SK-N-SH (cell line): ENCODE results near the gene NDUFS2. TPM values are rescaled to one million over a fixed set of nuclear protein-coding genes. Genes with fewer than 3 reads are reported as not detected.
A peak's percentile ranks its signal among the peaks of the same experiment; 100 is the strongest.

ENCODE experiments used
- CTCF ChIA-PET: fragments of 300-600, 350-600 bp; formaldehyde crosslinking; extraction: SDS; loops from one replicate; lab custom pipeline; 2021; lab: Yijun Ruan, JAX
- POLR2A ChIA-PET: fragments of 350-600 bp; sonication (Branson Sonifier 250); formaldehyde crosslinking; extraction: SDS; loops from one replicate; lab custom pipeline; 2020; ENCODE audit warnings: antibody characterized with exemption, inconsistent platforms; lab: Yijun Ruan, JAX
- DNase-seq: peaks from one replicate; pipeline ENCODE4 v3.0.0; 2012
- H2AFZ ChIP-seq: fragments of 200-600 bp; sonication (generic); 2 replicates; pipeline ENCODE4 v1.8.1; 2016; ENCODE audit warnings: antibody characterized with exemption, mild to moderate bottlenecking, low read depth
- H3F3A ChIP-seq: fragments of 200-600 bp; sonication (generic); replicated peaks from 2 replicates; pipeline ENCODE3; 2016; ENCODE audit warnings: antibody characterized with exemption, mild to moderate bottlenecking; ENCODE audit not compliant: insufficient read depth
- H3K27ac ChIP-seq, 2 experiments: fragments of 200-500 bp in 1 of 2; fragments of 200-600 bp in 1 of 2; sonication (Bioruptor generic) in 1 of 2; sonication (generic), shearing (Covaris generic) in 1 of 2; 2 replicates each; pipeline versions ENCODE4 v1.5.1 to v1.6.1; 2014 to 2016; ENCODE audit warnings: low read depth in 2 of 2, inconsistent platforms in 1 of 2, low read length in 1 of 2, mild to moderate bottlenecking in 1 of 2, mixed read lengths in 1 of 2
- H3K27me3 ChIP-seq: fragments of 200-600 bp; sonication (generic), shearing (Covaris generic); 2 replicates; pipeline ENCODE4 v1.6.1; 2016; ENCODE audit warnings: mixed run types; ENCODE audit not compliant: insufficient read depth
- H3K36me3 ChIP-seq, 2 experiments: fragments of 200-500 bp in 1 of 2; fragments of 200-600 bp in 1 of 2; sonication (Bioruptor generic) in 1 of 2; sonication (generic) in 1 of 2; replicated peaks in 1 of 2; 2 replicates each; pipeline versions ENCODE3 to v1.5.1; 2014 to 2016; ENCODE audit warnings: low read length in 1 of 2, mild to moderate bottlenecking in 1 of 2; ENCODE audit not compliant: insufficient read depth in 2 of 2, control insufficient read depth in 1 of 2
- H3K4me1 ChIP-seq, 2 experiments: fragments of 200-500 bp in 1 of 2; fragments of 200-600 bp in 1 of 2; sonication (Bioruptor generic) in 1 of 2; sonication (generic), shearing (Covaris generic) in 1 of 2; 2 replicates each; pipeline versions ENCODE4 v1.5.1 to v1.6.1; 2014 to 2016; ENCODE audit warnings: low read depth in 1 of 2, low read length in 1 of 2, mixed run types in 1 of 2; ENCODE audit not compliant: insufficient read depth in 2 of 2, control insufficient read depth in 1 of 2
- H3K4me2 ChIP-seq: fragments of 200-600 bp; sonication (generic), shearing (Covaris generic); 2 replicates; pipeline ENCODE4 v1.6.1; 2017; ENCODE audit warnings: mixed run types
- H3K4me3 ChIP-seq, 2 experiments: fragments of 200-500 bp in 1 of 2; fragments of 200-600 bp in 1 of 2; sonication (Bioruptor generic) in 1 of 2; sonication (generic), shearing (Covaris generic) in 1 of 2; 2 replicates each; pipeline versions ENCODE4 v1.5.1 to v1.8.1; 2014 to 2016; ENCODE audit warnings: low read depth in 2 of 2, inconsistent platforms in 1 of 2, low read length in 1 of 2, mild to moderate bottlenecking in 1 of 2, mixed read lengths in 1 of 2, moderate library complexity in 1 of 2
- H3K79me2 ChIP-seq: fragments of 200-600 bp; sonication (generic); 2 replicates; pipeline ENCODE4 v1.8.1; 2017; ENCODE audit warnings: mild to moderate bottlenecking; ENCODE audit not compliant: insufficient read depth
- H3K9ac ChIP-seq: fragments of 200-600 bp; sonication (generic); 2 replicates; pipeline ENCODE4 v1.6.1; 2017; ENCODE audit warnings: mixed run types
- H3K9me2 ChIP-seq: fragments of 200-600 bp; sonication (generic); 2 replicates; pipeline ENCODE4 v1.6.1; 2017; ENCODE audit warnings: mixed run types
- H3K9me3 ChIP-seq: fragments of 200-600 bp; sonication (generic); 2 replicates; pipeline ENCODE4 v1.6.1; 2017; ENCODE audit warnings: mixed run types, mild to moderate bottlenecking, moderate library complexity
- H4K20me1 ChIP-seq: fragments of 200-600 bp; sonication (generic); 2 replicates; pipeline ENCODE4 v1.6.1; 2017; ENCODE audit warnings: mild to moderate bottlenecking, mixed run types; ENCODE audit not compliant: insufficient read depth
- ELF1 ChIP-seq: IDR thresholded peaks from 2 replicates; pipeline ENCODE4 v1.4.0; 2012
- FOSL2 ChIP-seq: IDR thresholded peaks from 2 replicates; pipeline ENCODE4 v1.4.0; 2012; ENCODE audit warnings: low read depth, mild to moderate bottlenecking, moderate library complexity, borderline replicate concordance
- FOXJ3 ChIP-seq: sonication (generic); formaldehyde crosslinking; IDR thresholded peaks from 2 replicates; pipeline ENCODE4 v1.5.1; 2020; ENCODE audit warnings: mild to moderate bottlenecking, missing genetic modification reagents
- GATA2 ChIP-seq: sonication (generic); formaldehyde crosslinking; IDR thresholded peaks from 2 replicates; pipeline ENCODE4 v1.5.0; 2020; ENCODE audit warnings: mild to moderate bottlenecking, missing genetic modification reagents
- RAD21 ChIP-seq: IDR thresholded peaks from 2 replicates; pipeline ENCODE4 v1.6.1; 2012; ENCODE audit warnings: mild to moderate bottlenecking, low read length
- RCOR1 ChIP-seq: fragments of 150-350 bp; IDR thresholded peaks from 2 replicates; pipeline ENCODE4 v1.6.1; 2017; ENCODE audit warnings: antibody characterized with exemption, low read length
- RFX5 ChIP-seq: IDR thresholded peaks from 2 replicates; pipeline ENCODE4 v1.6.1; 2012; ENCODE audit warnings: mild to moderate bottlenecking, improper control_type of control experiment, low read length
- SIN3A ChIP-seq: IDR thresholded peaks from 2 replicates; pipeline ENCODE4 v1.6.1; 2012; ENCODE audit warnings: low read depth, mild to moderate bottlenecking, low read length, moderate library complexity, borderline replicate concordance
- TAF1 ChIP-seq: IDR thresholded peaks from 2 replicates; pipeline ENCODE4 v1.6.1; 2012; ENCODE audit warnings: low read depth, mild to moderate bottlenecking, low read length, moderate library complexity, borderline replicate concordance
- TCF12 ChIP-seq: IDR thresholded peaks from 2 replicates; pipeline ENCODE4 v1.4.0; 2012
- TEAD4 ChIP-seq: IDR thresholded peaks from 2 replicates; pipeline ENCODE4 v1.4.0; 2012; ENCODE audit warnings: mild to moderate bottlenecking, borderline replicate concordance; ENCODE audit not compliant: insufficient read depth
- WGBS: methylation state at CpG from one replicate; pipeline ENCODE4 v1.1.6; 2017; ENCODE audit warnings: low lambda C conversion rate; 5-methylcytosine and 5-hydroxymethylcytosine counted together
- polyA plus RNA-seq, 3 experiments: library from polyadenylated mRNA; depleted of rRNA; stranded (reverse); fragments of >200 nt; gene quantifications; 2 replicates each; pipeline ENCODE4 v1.2.3, GENCODE V29; 2012
- TF ChIP-seq, protein P1 (sequence below): fragments of 150-350 bp; IDR thresholded peaks from 2 replicates; pipeline ENCODE4 v1.6.1; 2017; ENCODE audit warnings: antibody characterized with exemption, low read length, low read depth, borderline replicate concordance
- TF ChIP-seq, protein P2 (sequence below): fragments of 150-350 bp; IDR thresholded peaks from 2 replicates; pipeline ENCODE4 v1.6.1; 2016; ENCODE audit warnings: mild to moderate bottlenecking, low read depth, low read length

NDUFS2 gene
- polyA plus RNA-seq, 1 of the 3 experiments (the other 2 are of a cell fraction): 203 TPM

GRCh38 chr1:161165742-161166668 is 36.2 kb upstream of the NDUFS2 start, which contains the start of gene PPOX (continued):
- TF ChIP-seq ELF1 (peak; percentile 44), TCF12 (no peak), SIN3A (peak; percentile 76; the same call in 1 of the 2 replicates), FOXJ3 (no peak), TAF1 (no peak)
- TF ChIP-seq, protein P1, sequence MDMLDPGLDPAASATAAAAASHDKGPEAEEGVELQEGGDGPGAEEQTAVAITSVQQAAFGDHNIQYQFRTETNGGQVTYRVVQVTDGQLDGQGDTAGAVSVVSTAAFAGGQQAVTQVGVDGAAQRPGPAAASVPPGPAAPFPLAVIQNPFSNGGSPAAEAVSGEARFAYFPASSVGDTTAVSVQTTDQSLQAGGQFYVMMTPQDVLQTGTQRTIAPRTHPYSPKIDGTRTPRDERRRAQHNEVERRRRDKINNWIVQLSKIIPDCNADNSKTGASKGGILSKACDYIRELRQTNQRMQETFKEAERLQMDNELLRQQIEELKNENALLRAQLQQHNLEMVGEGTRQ: no peak

DNA sequence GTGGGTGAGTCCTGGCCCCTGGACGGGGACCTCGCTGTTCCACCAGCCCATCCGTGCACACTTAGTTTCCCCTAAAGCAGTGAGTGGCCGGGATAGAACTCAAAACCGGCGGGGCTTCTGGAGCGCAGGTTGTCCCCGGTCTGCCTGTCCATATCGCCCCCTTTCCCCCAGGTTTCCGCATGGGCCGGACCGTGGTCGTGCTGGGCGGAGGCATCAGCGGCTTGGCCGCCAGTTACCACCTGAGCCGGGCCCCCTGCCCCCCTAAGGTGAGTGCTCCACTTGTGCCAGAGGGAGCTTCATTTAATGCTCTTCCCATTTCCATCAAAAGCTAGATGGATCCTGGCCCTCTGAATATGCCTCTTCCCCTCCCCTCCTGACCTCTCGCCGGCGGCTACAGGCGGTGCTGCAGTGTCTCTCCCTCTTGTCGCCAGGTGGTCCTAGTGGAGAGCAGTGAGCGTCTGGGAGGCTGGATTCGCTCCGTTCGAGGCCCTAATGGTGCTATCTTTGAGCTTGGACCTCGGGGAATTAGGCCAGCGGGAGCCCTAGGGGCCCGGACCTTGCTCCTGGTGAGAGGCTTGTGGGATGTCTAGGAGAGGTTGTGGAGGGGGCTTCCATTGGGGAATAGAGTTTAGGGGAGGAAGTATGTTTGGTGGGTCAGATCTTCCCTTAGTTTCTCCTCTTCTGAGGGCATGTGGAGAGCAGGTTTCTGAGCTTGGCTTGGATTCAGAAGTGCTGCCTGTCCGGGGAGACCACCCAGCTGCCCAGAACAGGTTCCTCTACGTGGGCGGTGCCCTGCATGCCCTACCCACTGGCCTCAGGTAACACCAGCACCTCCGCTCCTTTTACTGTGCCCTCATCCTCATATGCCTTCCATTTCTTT is 35.3 kb upstream of the NDUFS2 start:
- ChIA-PET CTCF (interaction anchor here (0.7 to 2.9 kb wide), 16 partner anchors 8 to 915 kb away, joined by 3 to 29 read pairs (median 6); partner anchors contain the start of genes ADAMTS4, B4GALT3, KLHDC9 and NDUFS2), POLR2A (interaction anchor here (1.0 to 1.4 kb wide), 4 partner anchors 10 to 122 kb away, joined by 3 to 11 read pairs (median 5); partner anchors contain the start of genes B4GALT3 and USF1)
- WGBS: 14% methylated on average over 32 of the region's 33 CpGs
- Histone ChIP-seq H3K9me2 (no peaks in the 10 kb centered on the region), H3K4me3 (peak overlapping the region; percentile 80 to 90), H3K4me1 (peaks cover 0 to 20% of the 10 kb centered on the region in 2 experiments; a peak in 1 of 4 replicates), H3K4me2 (peak overlapping the region; percentile 98), H3K27ac (peak overlapping the region; percentile 86 to 88), H3K79me2 (peaks cover 5% of the 10 kb centered on the region; the same call in 1 of the 2 replicates), H3K9ac (peak overlapping the region; percentile 76), H3K27me3 (no peaks in the 10 kb centered on the region), H4K20me1 (no peaks in the 10 kb centered on the region), H3K36me3 (peaks cover 21 to 59% of the 10 kb centered on the region in 2 experiments), H2AFZ (peak overlapping the region; percentile 71), H3K9me3 (no peaks in the 10 kb centered on the region), H3F3A (peaks cover 14% of the 10 kb centered on the region)
- DNase-seq: peak; percentile 61
- TF ChIP-seq RFX5: no peak
- no peak for TF ChIP-seq TEAD4
- TF ChIP-seq FOSL2: no peak
- TF ChIP-seq RAD21: no peak
- TF ChIP-seq, protein P2, sequence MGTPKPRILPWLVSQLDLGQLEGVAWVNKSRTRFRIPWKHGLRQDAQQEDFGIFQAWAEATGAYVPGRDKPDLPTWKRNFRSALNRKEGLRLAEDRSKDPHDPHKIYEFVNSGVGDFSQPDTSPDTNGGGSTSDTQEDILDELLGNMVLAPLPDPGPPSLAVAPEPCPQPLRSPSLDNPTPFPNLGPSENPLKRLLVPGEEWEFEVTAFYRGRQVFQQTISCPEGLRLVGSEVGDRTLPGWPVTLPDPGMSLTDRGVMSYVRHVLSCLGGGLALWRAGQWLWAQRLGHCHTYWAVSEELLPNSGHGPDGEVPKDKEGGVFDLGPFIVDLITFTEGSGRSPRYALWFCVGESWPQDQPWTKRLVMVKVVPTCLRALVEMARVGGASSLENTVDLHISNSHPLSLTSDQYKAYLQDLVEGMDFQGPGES: no peak
- TF ChIP-seq GATA2 (CRISPR knock-in tag): no peak
- no peak for TF ChIP-seq RCOR1
- TF ChIP-seq, all 33 proteins: peak for 0
